NOMO-1 (cell line): ENCODE data around the gene TLR4.

ENCODE experiments used
- DNase-seq, 2 experiments: peaks; one replicate each; lab custom pipeline; 2025; ENCODE audit not compliant: unreplicated experiment in 2 of 2; lab: John Stamatoyannopoulos, UW

Gene TLR4

DNA sequence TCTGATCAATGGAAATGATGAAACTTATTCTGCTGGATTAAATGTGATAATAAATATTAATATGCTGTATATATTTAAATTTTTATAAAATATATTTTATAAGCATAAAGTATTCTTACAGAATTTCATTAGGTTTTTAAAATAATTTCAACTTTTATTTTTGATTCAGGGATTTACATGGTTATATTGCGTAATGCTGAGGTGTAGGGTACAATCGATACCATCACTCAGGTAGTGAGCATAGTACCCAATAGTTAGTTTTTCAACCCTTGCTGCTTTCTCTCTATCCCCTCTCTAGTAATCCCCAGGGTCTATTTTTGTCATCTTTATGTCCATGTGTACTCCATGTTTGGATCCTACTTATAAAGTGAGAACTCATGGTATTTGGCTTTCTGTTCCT, 5.7 kb downstream of the TLR4 start:
- DNase-seq: no peak

DNA sequence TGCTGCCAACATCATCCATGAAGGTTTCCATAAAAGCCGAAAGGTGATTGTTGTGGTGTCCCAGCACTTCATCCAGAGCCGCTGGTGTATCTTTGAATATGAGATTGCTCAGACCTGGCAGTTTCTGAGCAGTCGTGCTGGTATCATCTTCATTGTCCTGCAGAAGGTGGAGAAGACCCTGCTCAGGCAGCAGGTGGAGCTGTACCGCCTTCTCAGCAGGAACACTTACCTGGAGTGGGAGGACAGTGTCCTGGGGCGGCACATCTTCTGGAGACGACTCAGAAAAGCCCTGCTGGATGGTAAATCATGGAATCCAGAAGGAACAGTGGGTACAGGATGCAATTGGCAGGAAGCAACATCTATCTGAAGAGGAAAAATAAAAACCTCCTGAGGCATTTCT, 10.1 kb downstream of the TLR4 start:
- no peak for DNase-seq

DNA sequence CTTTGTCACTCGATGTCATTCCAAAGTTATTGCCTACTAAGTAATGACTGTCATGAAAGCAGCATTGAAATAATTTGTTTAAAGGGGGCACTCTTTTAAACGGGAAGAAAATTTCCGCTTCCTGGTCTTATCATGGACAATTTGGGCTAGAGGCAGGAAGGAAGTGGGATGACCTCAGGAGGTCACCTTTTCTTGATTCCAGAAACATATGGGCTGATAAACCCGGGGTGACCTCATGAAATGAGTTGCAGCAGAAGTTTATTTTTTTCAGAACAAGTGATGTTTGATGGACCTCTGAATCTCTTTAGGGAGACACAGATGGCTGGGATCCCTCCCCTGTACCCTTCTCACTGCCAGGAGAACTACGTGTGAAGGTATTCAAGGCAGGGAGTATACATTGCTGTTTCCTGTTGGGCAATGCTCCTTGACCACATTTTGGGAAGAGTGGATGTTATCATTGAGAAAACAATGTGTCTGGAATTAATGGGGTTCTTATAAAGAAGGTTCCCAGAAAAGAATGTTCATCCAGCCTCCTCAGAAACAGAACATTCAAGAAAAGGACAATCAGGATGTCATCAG, 11.3 kb downstream of the TLR4 start:
- no peak for DNase-seq

DNA sequence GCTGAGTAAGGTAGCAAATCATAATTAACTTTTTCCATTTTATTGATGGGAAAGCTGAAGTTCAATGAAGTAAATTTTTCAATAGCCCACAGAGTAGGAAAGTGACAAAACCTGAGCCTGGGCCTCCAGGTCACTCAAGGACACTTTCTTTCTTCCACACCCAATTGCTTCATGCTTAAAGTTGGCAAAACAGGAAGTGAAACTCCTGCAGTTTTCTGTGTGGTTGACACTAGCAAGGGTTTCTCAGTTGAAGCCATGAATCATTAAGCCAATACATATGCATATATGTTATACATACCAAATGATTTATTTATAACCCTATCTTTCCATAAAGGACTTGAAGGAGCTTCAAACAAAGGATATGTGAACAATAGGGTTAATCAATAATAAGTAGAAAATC, 13.9 kb downstream of the TLR4 start:
- peak; percentile 90 to 95 for DNase-seq

DNA sequence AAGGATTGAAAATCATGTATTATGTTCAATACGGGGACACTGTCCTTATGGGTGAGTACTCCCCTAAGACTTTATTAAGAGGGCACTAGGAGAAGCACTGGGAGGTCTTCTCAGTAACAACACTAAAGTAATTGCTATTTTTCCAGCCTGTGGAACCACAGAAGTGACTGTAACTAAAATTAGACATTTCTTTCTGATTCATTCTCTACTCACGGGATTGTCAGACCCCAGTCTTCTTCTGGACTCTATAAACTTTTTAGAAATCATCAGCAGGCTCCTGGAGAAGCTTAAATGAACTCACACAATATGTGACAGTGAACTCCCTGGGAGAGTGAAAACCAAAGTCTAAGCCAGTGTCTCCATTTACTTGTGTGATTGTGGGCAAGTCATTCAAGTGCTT, 14.5 kb downstream of the TLR4 start:
- DNase-seq: peak in 1 of 2 experiments; percentile 32

DNA sequence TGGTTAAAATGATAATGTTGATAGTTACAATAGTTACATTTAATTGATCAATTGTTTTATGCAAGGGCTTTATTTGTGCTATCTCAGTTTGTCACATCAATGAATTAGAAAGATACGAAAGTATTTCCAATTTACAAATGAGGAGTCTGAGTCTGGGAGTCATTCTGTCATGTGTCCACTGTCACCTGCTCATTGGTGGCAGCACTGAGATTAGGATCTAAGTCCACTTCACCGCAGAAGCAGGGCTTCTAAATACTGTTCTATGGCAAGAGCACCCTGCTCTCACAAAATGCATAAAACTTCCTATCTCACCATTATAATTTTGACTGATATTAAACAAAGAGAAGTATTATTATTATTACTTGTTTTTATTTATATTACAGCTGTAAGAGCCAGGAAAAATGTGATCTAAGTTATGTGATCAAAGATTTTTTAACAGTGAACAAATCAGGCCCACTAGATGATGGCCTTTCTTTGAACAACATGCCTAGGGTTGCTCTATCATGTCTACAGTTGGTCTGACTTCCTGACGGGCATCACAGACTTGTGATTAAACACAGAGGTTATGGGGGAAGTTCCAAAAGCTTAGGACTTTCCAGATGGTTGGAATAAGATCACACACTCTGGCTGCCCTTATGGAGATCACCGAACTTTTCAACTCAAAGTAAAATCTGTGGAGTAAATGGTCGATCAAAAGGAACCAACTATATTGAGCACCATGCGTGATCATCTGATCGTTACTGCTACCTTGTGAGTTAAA, 15.1 kb downstream of the TLR4 start:
- DNase-seq: no peak

DNA sequence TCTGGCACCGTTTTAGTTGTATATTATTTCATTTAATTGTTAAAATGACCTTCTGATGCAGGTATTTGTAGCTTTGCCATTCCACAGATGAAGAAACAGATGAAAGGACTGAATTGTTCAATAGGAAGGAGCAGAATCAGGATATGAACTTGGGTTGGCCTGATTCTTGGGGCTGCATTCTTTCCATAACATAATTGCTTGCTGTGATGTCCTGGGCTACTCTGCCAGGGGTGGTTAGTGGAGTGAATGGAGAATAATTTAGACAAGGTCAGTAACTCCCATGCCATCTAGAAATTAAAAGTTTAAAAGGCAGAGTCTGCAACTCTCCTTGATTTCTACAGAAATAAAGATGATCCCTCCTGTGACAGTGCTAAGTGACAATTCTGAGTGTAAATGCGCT, 15.9 kb downstream of the TLR4 start:
- no peak for DNase-seq

DNA sequence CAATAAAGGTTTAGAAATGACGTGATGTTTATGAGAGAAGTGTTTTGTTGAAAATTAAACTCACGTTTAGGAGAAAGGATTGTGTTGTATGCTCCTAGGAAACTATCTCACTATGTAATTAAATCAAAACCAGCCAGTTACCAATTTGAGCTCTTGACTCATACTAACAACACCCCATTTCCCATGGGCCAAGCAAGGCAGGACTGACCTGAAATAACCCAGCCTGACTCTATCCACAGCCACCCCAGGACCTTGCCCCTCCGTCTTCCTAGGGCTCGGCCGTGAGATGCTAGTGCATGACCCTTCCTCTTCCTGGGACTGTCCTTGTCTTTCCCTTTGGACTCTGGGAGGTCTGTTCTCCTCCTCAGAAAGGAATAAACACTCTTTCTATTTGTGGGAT, 16.4 kb downstream of the TLR4 start:
- DNase-seq: no peak

DNA sequence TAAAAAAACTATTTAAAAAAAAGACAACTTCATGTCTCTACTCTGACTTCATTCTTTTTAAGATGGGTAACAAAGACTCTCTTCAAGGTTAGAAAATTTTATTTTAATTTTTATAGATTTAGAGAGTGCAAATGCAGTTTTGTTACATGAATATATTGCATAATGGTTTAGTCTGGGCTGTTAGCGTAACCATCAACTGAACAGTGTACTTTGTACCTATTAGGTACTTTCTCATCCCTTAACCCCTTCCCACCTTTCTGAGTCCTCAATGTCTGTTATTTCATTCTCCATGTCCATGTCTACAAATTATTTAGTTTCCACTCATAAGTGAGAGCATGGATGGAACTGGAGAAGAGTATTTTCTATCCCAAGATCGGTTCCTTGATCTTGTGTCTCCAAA, 16.8 kb downstream of the TLR4 start:
- peak in 1 of 2 experiments; percentile 19 for DNase-seq

DNA sequence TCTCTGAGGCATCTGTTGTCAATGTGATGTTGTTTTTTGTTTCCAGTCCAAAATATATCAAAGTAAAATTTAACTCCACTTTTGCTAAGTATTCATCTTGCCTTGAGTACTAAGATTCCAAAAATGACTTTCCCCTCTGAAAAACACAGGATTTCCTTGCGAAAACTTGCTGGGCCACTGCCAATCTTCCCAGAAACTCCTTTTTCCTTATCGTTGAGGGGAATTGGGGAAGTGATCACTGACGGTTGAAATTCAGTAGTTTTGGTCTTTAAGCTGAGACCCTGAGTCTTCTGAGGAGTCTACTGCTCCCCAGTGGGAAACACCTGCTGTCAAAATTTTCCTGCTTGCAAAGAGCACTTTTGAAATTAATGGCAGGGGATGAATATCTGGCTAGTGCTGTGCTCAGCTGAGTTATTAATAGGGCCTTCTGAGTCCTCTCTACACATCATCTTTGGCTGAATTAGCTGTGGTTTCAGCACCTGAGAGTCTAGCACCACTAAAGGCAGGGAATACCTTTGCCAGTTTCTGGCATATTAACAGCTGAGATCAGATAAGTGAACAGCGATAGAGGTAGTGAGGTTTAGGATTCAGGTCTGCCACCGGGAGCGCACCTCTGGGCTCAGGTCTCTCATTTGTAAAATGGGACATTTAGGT, 18.0 kb downstream of the TLR4 start:
- no peak for DNase-seq

DNA sequence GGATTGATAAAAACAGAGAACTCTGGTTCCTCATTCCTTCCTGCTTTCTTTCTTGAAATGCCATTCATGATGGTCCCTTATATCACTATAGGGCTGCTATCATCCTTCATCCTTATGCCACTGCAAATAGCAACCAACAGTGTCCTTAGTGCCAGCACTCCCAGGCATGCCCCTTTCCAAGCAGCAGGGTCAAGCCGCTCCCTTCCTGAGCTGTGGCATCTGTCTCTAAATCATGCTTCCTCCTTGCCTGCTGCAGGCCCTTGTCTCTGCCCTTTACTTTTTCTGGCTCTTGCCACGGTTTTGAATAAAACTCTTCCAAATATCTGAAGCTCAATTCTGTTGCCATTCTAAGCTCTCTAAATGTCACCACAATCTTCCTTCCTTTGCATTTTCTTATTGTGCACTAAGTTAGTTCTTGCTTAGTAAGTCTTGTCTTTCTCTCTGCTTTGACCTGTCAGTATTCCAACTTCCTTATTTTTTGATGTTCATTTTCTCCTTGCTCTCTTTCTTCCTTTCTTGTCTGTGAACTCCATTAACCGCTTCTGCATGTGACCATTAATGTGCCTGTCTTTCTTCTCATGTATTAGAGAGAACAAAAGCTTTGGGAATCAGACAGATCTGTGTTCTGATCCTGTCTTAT, 19.9 kb downstream of the TLR4 start:
- DNase-seq: peak in 1 of 2 experiments; percentile 63

DNA sequence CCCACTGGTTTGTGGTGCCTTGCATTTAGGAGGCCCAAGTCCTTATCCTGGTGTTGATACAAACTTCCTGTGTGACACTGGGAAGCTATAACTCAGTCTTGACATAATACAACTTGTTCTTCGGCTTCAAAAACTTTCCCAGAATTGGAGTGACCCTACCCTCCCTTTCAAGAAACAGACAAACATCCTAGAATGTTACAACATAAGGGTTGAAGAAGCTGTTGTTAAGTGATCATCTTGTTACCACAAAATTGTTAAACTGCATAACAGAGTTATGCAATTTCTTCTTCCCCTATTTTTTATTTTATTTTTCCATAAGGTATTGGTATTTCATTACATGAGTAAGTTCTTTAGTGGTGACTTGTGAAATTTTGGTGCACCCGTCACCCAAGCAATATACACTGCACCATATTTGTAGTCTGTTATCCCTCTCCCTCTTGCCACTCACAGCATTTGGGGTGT, 21.3 kb downstream of the TLR4 start:
- DNase-seq: peak; percentile 83 to 98

DNA sequence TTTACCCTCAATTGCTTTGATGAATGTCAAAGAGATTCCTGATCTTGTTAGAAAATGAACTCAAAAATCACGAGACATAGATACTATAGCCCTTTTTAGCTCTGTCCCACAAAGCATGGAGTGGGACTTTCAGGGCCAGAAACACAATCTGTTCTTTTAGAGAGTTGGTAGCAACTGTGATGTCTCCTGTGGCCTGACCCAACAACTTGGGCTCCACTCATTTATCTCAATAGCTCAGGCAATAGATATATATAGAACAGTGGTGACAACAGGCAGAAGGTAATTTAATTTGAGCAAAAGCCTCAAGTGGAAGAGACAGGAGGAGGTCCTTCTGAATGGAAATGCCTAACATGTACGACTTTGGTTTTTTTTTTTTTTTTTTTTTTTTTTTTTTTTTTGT, 25.2 kb downstream of the TLR4 start:
- no peak for DNase-seq

DNA sequence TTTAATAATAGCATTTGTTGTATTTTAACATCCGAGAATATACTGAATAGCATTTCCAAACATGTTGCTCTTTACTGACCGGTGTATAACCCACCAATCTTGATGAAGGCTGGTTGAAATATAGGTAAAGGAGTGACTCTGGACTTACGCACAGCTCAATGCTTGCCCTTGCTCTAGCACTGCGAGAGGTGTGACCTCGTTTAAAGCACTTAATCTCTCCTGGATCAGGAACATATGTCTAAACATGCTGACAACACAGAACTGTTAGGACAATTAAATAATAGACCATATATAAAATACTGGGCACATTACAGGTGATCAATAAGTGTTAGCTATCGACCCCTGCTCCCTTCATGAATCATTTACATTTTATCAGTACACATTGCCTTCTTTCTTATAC, 28.3 kb downstream of the TLR4 start:
- no peak for DNase-seq

DNA sequence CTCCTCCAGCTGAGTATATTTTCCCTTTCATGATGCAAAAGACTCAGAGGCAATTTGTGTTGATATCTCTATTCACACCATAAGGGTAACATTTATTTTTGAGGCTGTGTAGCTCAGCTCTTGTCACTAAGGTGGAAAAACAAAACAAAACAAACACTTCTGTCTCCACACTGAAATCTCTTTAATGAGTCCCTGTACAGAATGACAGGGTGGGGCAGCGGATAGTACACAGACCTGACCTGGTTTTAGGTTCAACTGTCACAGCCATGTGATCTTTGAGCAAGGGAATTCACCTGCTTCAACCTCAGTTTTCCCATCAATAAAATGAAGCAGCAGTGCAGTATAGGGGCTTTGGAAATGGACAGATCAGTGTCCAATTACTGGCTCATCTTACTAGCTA, 29.3 kb downstream of the TLR4 start:
- no peak for DNase-seq

DNA sequence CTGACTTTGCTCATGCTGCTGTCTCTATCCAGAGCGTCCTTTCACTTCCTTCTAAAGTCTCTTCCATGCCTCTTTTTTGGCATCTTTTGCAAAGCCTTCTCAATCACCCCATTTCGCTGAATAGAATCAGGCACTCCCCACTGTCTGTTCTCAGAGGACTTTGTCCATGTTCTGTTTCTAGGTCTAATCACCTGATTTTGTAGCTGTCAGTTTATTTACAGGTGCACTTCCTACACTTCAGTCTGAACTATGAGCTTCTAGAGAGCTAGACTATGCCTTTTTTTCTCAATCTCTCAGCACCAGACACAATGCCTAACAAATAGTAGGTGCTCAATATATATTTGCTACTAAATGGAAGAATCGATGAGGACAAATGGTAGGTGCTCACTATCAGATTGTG, 29.9 kb downstream of the TLR4 start:
- DNase-seq: peak in 1 of 2 experiments; percentile 43

DNA sequence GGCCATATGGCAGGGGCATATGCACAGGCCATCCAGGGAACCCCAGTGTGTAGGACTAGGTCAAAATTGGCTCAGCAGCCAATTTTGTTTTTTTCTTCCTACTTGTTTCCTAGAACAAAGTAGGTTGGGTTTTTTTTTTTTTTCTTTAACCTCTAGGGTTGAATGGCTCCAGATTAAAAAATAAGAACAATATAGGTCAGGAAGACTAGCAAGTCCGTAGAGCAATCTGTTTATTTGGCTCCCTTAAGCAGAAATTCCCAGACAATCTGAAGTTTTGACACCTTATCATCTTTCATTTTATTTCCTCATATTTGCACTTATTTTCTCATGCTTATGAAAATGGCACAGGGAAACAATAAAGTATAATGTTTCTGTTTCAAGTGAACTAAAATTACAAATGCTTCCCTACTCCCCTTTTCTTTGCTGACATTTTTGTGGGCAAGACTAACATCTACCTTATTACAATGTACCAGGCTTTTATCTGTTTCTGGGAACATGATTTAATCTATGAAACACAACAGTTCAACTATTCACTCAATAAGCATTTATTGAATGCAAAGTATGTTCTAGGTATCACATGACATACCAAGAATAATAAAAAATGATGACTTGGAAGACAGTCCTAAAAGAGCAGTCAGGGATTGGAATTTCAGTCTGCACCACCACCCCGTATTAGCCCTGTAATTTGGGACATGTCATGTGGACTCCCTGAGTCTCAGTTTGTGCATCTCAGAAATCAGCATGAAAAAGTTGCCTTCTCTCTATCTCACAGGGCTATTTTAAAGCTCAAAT, 30.5 kb downstream of the TLR4 start:
- no peak for DNase-seq

DNA sequence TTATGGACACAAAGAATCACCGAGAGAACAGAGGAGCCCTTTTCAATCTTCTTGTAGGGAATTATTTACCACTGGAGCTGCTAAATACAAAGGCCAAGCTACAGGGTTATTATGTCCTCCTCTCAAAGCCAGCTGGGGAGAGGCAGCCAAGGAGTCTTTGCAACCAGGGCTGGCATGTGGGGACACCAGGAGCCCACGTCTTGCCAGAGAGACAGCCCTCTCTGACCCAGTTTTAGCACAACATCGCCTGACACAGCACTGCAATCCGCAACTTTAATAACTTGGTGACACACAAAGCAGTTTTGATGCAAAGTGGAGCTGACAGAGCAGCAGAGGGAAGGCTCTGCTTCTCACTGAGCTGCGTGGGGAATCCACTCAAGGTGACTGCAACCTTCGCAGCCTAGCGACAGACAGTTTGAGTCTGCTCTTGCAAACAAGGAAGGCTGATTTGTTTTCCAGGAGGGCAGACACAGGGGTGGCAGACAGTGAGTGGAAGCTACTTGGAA, 33.6 kb downstream of the TLR4 start:
- no peak for DNase-seq

DNA sequence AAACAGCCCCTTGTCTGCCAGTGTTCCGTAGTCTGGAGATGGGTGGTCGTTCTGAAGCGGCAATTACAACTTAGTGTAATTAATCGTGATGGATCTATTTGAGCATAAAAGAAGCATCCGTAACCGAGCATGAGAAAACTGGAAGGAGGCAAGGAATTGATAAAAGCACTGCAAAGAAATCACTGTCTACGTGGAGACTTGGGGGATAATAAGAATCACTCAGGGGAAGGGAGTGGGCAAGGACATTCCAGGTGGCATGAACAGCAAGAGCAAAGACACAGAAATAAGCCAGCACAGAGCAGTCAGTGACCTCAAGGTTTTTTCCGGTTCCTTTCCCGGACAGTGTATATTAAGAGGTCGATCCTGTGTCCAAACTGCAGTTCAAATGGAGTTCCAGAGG, 35.0 kb downstream of the TLR4 start:
- no peak for DNase-seq

DNA sequence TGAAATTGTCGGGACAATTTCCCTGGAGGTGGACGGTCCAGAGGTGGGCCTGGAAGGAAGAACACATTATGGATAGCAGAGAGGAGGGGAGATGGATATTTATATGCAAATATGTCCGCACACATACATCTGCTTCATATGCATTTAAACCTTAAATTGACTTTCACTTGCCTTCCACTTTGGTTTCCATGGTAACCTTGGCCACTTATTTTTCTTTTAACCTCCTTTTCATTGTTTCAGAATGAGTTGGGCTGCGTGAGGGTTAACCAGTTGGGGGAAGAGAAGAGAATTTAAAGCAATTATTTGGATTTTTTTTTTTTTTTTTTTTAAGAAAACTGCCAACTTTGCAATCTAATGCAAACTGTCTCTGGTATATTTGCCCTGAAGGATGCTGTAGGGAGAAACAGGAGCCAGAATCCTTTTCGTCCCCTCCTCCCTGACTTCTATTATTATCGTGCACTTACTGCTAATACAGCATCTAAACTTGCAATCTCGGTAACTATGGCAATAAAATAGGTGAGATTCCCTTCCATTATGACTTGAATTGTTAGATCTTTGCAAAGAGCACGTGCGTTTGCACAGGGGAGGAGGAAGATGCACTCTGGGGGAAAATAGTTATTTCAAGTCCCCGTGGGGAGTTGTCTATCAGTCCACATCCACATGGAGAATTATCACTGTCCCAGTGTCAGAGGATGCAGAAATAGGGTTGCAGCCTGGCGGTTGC, 35.6 kb downstream of the TLR4 start:
- no peak for DNase-seq
